OCI-LY1 (cell line): ENCODE measurements around the gene UNC93B1.

Source experiments
- H2AFZ ChIP-seq: fragments of 200-600 bp; sonication (generic), shearing (Covaris generic); 2 replicates; pipeline ENCODE4 v1.6.0; 2014; ENCODE audit warnings: antibody characterized with exemption, mild to moderate bottlenecking, low read length
- H3F3A ChIP-seq: fragments of 200-600 bp; sonication (generic), shearing (Covaris generic); 2 replicates; pipeline ENCODE4 v1.6.0; 2014; ENCODE audit warnings: mild to moderate bottlenecking, antibody characterized with exemption, low read length, moderate library complexity; ENCODE audit not compliant: insufficient read depth
- H3K27ac ChIP-seq: fragments of 200-600 bp; sonication (generic); 2 replicates; pipeline ENCODE4 v1.5.1; 2014; ENCODE audit warnings: low read length, mixed run types, mild to moderate bottlenecking, low read depth; ENCODE audit not compliant: poor library complexity, severe bottlenecking
- H3K27me3 ChIP-seq: fragments of 200-600 bp; sonication (generic); 2 replicates; pipeline ENCODE4 v1.6.0; 2014; ENCODE audit warnings: antibody characterized with exemption, mild to moderate bottlenecking, low read length, moderate library complexity; ENCODE audit not compliant: insufficient read depth
- H3K36me3 ChIP-seq: fragments of 200-600 bp; sonication (generic); 2 replicates; pipeline ENCODE4 v1.6.1; 2014; ENCODE audit warnings: mild to moderate bottlenecking, antibody characterized with exemption, low read length, moderate library complexity, mixed read lengths; ENCODE audit not compliant: insufficient read depth
- H3K4me1 ChIP-seq: fragments of 200-600 bp; sonication (generic); 2 replicates; pipeline ENCODE4 v1.5.1; 2014; ENCODE audit warnings: mild to moderate bottlenecking, low read length, moderate library complexity; ENCODE audit not compliant: insufficient read depth, severe bottlenecking
- H3K4me2 ChIP-seq: fragments of 200-600 bp; sonication (generic), shearing (Covaris generic); 2 replicates; pipeline ENCODE4 v1.6.1; 2014; ENCODE audit warnings: low read length
- H3K4me3 ChIP-seq: fragments of 200-600 bp; sonication (generic); 2 replicates; pipeline ENCODE4 v1.5.1; 2014; ENCODE audit warnings: low read length, low read depth, mild to moderate bottlenecking, mixed read lengths; ENCODE audit not compliant: poor library complexity, severe bottlenecking
- H3K79me2 ChIP-seq: fragments of 200-600 bp; shearing (Covaris generic); 2 replicates; pipeline ENCODE4 v1.6.1; 2016; ENCODE audit warnings: mixed run types, low read length, mixed read lengths; ENCODE audit not compliant: insufficient read depth
- H3K9ac ChIP-seq: fragments of 200-600 bp; sonication (generic), shearing (Covaris generic); 2 replicates; pipeline ENCODE4 v1.6.1; 2014; ENCODE audit warnings: mild to moderate bottlenecking, low read length, mixed read lengths
- H3K9me2 ChIP-seq: fragments of 200-600 bp; sonication (generic), shearing (Covaris generic); 2 replicates; pipeline ENCODE4 v1.6.1; 2014; ENCODE audit warnings: low read depth, mild to moderate bottlenecking, low read length, mixed read lengths
- H3K9me3 ChIP-seq: fragments of 200-600 bp; shearing (Covaris generic); 2 replicates; pipeline ENCODE4 v1.6.1; 2014; ENCODE audit warnings: low read length, mixed read lengths
- H4K20me1 ChIP-seq: fragments of 200-600 bp; sonication (generic), shearing (Covaris generic); 2 replicates; pipeline ENCODE4 v1.6.0; 2016; ENCODE audit warnings: mild to moderate bottlenecking, low read length; ENCODE audit not compliant: insufficient read depth
- CTCF ChIP-seq: fragments of 200-600 bp; sonication (generic), shearing (Covaris generic); IDR thresholded peaks from 2 replicates; pipeline ENCODE4 v1.5.1; 2017; ENCODE audit warnings: mild to moderate bottlenecking, antibody characterized with exemption, low read length, moderate library complexity, mixed read lengths
- EZH2 ChIP-seq: fragments of 200-600 bp; sonication (generic), shearing (Covaris generic); IDR thresholded peaks from 2 replicates; pipeline ENCODE4 v1.8.0; 2017; ENCODE audit warnings: borderline replicate concordance, mixed run types, mild to moderate bottlenecking, antibody characterized with exemption, low read length, moderate library complexity, mixed read lengths

The UNC93B1 gene

DNA sequence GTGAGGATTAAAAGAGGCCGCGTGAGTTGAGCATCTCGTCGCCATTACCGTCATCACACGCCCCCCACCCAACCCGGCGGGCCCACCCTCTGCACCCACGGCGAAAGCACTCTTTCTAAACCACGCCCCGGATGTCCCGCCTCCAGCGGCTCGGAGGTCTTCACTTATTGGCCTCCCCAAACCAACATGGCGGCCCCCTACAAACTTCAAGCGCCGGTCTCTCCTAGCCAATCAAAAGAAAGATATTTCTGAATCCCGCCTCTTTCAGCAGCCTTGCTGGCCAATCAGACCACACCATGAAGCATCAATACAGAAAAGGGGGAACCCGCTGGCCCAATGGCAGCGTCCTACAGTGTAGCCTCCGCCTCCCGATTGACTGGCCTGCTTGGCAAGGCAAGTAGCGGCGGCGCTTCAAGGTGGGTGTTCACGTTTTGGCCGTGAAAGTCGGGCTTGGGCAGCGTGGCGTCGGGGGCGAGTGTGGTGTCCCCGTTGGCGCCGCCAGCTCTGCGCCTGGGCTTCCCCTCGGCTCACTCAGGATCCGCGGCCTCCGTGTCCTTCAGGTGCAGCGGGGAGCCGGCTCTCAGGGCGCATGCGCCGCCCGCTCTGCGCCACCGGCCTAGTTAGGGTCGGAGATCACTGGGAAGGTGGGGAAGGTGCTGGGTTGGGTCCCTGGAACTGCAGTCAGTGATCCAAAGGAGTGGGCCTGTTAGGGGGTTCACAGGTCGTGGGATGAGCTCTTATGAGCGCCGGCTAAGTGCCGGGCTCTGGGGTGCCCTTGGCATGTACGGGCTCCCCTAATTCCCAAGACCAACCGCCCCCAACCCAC, 26.6 kb upstream of the UNC93B1 start, which contains the start of gene NDUFS8:
Gene NDUFS8, plus strand, starts transcription at position 364 of the 826 bp plus-strand sequence. CDS start 1,471 bp downstream, outside the sequence.
- no peak within 1 kb of the TSS for H2AFZ ChIP-seq
- H3K4me1 ChIP-seq: peaks cover 28% of the 10 kb centered on the region
- H3K4me2 ChIP-seq: peak within 1 kb of the TSS; percentile 94
- peak within 1 kb of the TSS; percentile 85 for H3K4me3 ChIP-seq
- peak within 1 kb of the TSS; percentile 98 for H3K9ac ChIP-seq
- no peaks in the 10 kb centered on the region for H4K20me1 ChIP-seq
- peaks cover 24% of the 10 kb centered on the region; the same call in 1 of the 2 replicates for H3K36me3 ChIP-seq
- no peaks in the 10 kb centered on the region for H3K79me2 ChIP-seq
- H3K9me3 ChIP-seq: no peaks in the 10 kb centered on the region
- H3F3A ChIP-seq: no peaks in the 10 kb centered on the region
- TF ChIP-seq EZH2 (no peak), CTCF (no peak)
- H3K27me3 ChIP-seq: no peaks in the 10 kb centered on the region
- no peaks in the 10 kb centered on the region for H3K9me2 ChIP-seq
- peak within 1 kb of the TSS; percentile 21 for H3K27ac ChIP-seq

DNA sequence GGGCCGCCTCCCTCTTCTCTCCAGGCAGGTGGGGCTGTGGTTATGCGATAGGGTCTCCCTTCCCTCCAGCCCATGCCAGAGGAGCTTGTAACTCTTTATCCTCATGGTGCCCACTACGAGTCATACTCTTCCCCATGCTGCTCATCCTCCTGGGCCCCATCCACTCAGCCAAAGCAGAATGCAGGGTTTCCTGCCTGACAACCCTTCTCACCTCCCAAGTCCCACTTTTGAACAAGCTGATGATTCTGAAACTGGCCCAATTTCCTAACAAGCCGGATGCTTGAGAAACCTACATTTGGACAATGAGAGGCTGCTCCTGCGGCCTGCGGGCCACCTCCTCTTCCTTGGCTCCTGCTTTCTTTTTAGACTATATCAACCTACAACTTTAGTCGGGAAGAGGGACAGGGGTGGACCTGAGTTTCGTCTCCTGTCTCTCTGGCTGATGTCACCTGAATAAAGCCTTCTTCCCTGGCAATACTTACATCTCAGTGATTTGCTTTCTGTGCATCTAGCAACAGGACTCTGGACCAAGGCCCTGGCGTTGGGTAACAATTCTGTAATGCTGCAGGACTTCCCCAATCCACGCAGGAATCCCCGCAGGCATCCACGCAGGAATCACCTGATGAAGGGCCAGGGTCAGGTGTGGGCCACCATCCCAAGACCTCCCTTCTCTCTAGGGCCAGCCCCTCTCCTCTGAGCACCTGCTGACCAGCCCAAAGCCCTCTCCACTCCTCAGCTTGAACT, 25.1 kb upstream of the UNC93B1 start:
- Histone ChIP-seq H3K79me2 (no peaks in the 10 kb centered on the region), H3K9me2 (no peaks in the 10 kb centered on the region), H3K4me2 (peak overlapping the region; percentile 69), H3K4me3 (peak overlapping the region; percentile 85), H3K9me3 (no peaks in the 10 kb centered on the region), H3K9ac (peak overlapping the region; percentile 69), H2AFZ (no peak overlapping the region), H3F3A (no peaks in the 10 kb centered on the region), H3K27ac (no peak overlapping the region), H4K20me1 (no peaks in the 10 kb centered on the region), H3K4me1 (peaks cover 28% of the 10 kb centered on the region), H3K27me3 (no peaks in the 10 kb centered on the region), H3K36me3 (peaks cover 19% of the 10 kb centered on the region)
- TF ChIP-seq CTCF (no peak), EZH2 (no peak)

DNA sequence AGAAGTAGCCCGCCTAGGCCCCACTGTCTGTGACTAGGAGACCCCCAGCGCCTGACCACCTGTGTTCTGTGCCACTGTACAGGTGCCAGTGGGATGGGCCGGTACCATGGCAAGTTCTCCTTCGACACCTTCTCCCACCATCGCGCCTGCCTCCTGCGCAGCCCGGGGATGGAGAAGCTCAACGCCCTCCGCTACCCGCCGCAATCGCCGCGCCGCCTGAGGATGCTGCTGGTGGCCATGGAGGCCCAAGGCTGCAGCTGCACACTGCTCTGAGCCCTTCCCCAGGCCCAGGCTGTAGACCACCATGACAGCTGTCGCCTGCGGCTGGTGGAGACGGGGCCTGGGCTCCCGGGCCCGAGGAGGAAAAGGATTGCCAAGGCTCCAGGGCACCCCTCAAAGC, 23.8 kb upstream of the UNC93B1 start:
- Histone ChIP-seq H3K9me3 (no peaks in the 10 kb centered on the region), H3K27me3 (no peaks in the 10 kb centered on the region), H3K9me2 (no peaks in the 10 kb centered on the region), H3K4me1 (peaks cover 28% of the 10 kb centered on the region), H3K79me2 (no peaks in the 10 kb centered on the region), H4K20me1 (no peaks in the 10 kb centered on the region), H3K9ac (no peak overlapping the region), H3K4me2 (no peak overlapping the region), H3F3A (no peaks in the 10 kb centered on the region), H3K27ac (no peak overlapping the region), H3K36me3 (peaks cover 6% of the 10 kb centered on the region), H2AFZ (no peak overlapping the region), H3K4me3 (no peak overlapping the region)
- TF ChIP-seq CTCF (no peak), EZH2 (no peak)
